CD4-positive, CD25-positive, alpha-beta regulatory T cell (primary cell): ENCODE results near the gene NRTN. TPM values are rescaled to one million over a fixed set of nuclear protein-coding genes. Genes with fewer than 3 reads are reported as not detected.
A peak's percentile ranks its signal among the peaks of the same experiment; 100 is the strongest.

ENCODE experiments used
- ATAC-seq, 2 donors: fragments of 150-1000 bp; cut with Tn5 transposase; one replicate each; pipeline ENCODE4 v1.10.0; 2021; ENCODE audit warnings: low read depth in 2 of 2, moderate number of reproducible peaks in 2 of 2, moderate library complexity in 1 of 2
- DNase-seq, 3 donors: peaks; one replicate each; pipeline versions ENCODE4 v3.0.0 to v3.0.0-alpha.2; 2012 to 2022; ENCODE audit warnings: mixed read lengths in 1 of 3
- H3K27ac ChIP-seq: one replicate; pipeline ENCODE4 v1.7.0; 2013; ENCODE audit warnings: mild to moderate bottlenecking, low read length; ENCODE audit not compliant: insufficient read depth, poor library complexity, severe bottlenecking
- H3K27me3 ChIP-seq: one replicate; pipeline ENCODE4 v1.7.0; 2013; ENCODE audit warnings: low read length; ENCODE audit not compliant: control insufficient read depth, insufficient read depth
- H3K36me3 ChIP-seq: one replicate; pipeline ENCODE4 v1.7.0; 2013; ENCODE audit warnings: mild to moderate bottlenecking, low read length, moderate library complexity; ENCODE audit not compliant: control insufficient read depth, insufficient read depth
- H3K4me1 ChIP-seq: 2 replicates; pipeline ENCODE4 v1.7.0; 2013; ENCODE audit warnings: mild to moderate bottlenecking, low read length; ENCODE audit not compliant: insufficient read depth, control insufficient read depth, poor library complexity, severe bottlenecking
- H3K4me3 ChIP-seq: one replicate; pipeline ENCODE4 v1.7.0; 2013; ENCODE audit warnings: low read depth, mild to moderate bottlenecking, low read length, moderate library complexity
- H3K9me3 ChIP-seq, 2 experiments: 1 replicate in 1 of 2; 2 replicates in 1 of 2; pipeline ENCODE4 v1.7.0; 2013; ENCODE audit warnings: low read length in 2 of 2, mild to moderate bottlenecking in 1 of 2, moderate library complexity in 1 of 2; ENCODE audit not compliant: control insufficient read depth in 2 of 2
- H3K27ac Mint-ChIP-seq, 3 donors: one replicate each; pipeline ENCODE4 v1.8.0; 2020 to 2022; ENCODE audit warnings: mild to moderate bottlenecking in 3 of 3, mixed read lengths in 3 of 3, moderate library complexity in 2 of 3
- H3K27me3 Mint-ChIP-seq: one replicate; pipeline ENCODE4 v1.8.0; 2022; ENCODE audit warnings: mild to moderate bottlenecking, mixed read lengths
- H3K36me3 Mint-ChIP-seq: one replicate; pipeline ENCODE4 v1.8.0; 2020; ENCODE audit warnings: mixed read lengths
- H3K4me1 Mint-ChIP-seq, 4 donors: one replicate each; pipeline ENCODE4 v1.8.0; 2020 to 2022; ENCODE audit warnings: mixed read lengths in 4 of 4, mild to moderate bottlenecking in 1 of 4
- H3K4me3 Mint-ChIP-seq, 4 donors: one replicate each; pipeline ENCODE4 v1.8.0; 2020 to 2022; ENCODE audit warnings: mild to moderate bottlenecking in 4 of 4, mixed read lengths in 4 of 4, moderate library complexity in 3 of 4
- H3K9me3 Mint-ChIP-seq, 7 donors: one replicate each; pipeline ENCODE4 v1.8.0; 2020 to 2022; ENCODE audit warnings: mixed read lengths in 7 of 7, mild to moderate bottlenecking in 3 of 7, moderate library complexity in 2 of 7
- polyA plus RNA-seq, 4 donors: library from polyadenylated mRNA; unstranded; fragments of 300-500 nt; fragmentation: Illumina TruSeq; gene quantifications; one replicate each; pipeline ENCODE4 v1.2.3, GENCODE V29; 2021
- total RNA-seq: library from RNA; stranded (reverse); gene quantifications from one replicate; pipeline ENCODE4 v1.2.3, GENCODE V29; 2022

NRTN gene
- total and polyA plus RNA-seq, 5 donors from 2014 or later: 0.21 to 0.68 TPM; not detected in 3

- DNase-seq (no peak), ATAC-seq (no peak)
- H3K27ac Mint-ChIP-seq: peak overlapping the region in 1 of 3 donors; percentile 26
- H3K27me3 ChIP-seq: no peaks in the 10 kb centered on the region
- no peaks in the 10 kb centered on the region for H3K36me3 ChIP-seq
- H3K9me3 Mint-ChIP-seq: peaks cover 0 to 1% (median 0%) of the 10 kb centered on the region in 7 donors
- H3K27me3 Mint-ChIP-seq: peaks cover 21% of the 10 kb centered on the region
- H3K9me3 ChIP-seq: no peaks in the 10 kb centered on the region
- H3K27ac ChIP-seq: no peak overlapping the region
- no peak overlapping the region for H3K4me3 Mint-ChIP-seq
- peaks cover 12% of the 10 kb centered on the region for H3K4me1 ChIP-seq
- H3K36me3 Mint-ChIP-seq: no peaks in the 10 kb centered on the region
- H3K4me3 ChIP-seq: no peak overlapping the region
- H3K4me1 Mint-ChIP-seq: peaks cover 0 to 15% (median 0%) of the 10 kb centered on the region in 4 donors
Observed at GRCh38 chr19:5809053-5809452, 4.2 kb downstream of the NRTN start.

GRCh38 chr19:5809469-5809868 lies 4.6 kb downstream of the NRTN start:
- Mint-ChIP-seq H3K9me3 (peaks cover 0 to 1% (median 0%) of the 10 kb centered on the region in 7 donors), H3K4me1 (peaks cover 0 to 11% (median 0%) of the 10 kb centered on the region in 4 donors), H3K27me3 (peaks cover 17% of the 10 kb centered on the region), H3K27ac (peak overlapping the region in 1 of 3 donors; percentile 26), H3K4me3 (no peak overlapping the region), H3K36me3 (no peaks in the 10 kb centered on the region)
- ATAC-seq: no peak
- no peak for DNase-seq
- Histone ChIP-seq H3K9me3 (no peaks in the 10 kb centered on the region), H3K4me3 (no peak overlapping the region), H3K4me1 (peaks cover 8% of the 10 kb centered on the region), H3K27me3 (no peaks in the 10 kb centered on the region), H3K36me3 (no peaks in the 10 kb centered on the region), H3K27ac (no peak overlapping the region)

GRCh38 chr19:5811117-5811516 lies 6.2 kb downstream of the NRTN start:
- ATAC-seq (no peak), DNase-seq (no peak)
- Mint-ChIP-seq H3K4me1 (peaks cover 0 to 6% (median 0%) of the 10 kb centered on the region in 4 donors), H3K9me3 (peaks cover 0 to 1% (median 0%) of the 10 kb centered on the region in 7 donors), H3K27ac (no peak overlapping the region), H3K27me3 (peaks cover 13% of the 10 kb centered on the region), H3K4me3 (no peak overlapping the region), H3K36me3 (no peaks in the 10 kb centered on the region)
- no peak overlapping the region for H3K27ac ChIP-seq
- no peak overlapping the region for H3K4me3 ChIP-seq
- no peaks in the 10 kb centered on the region for H3K4me1 ChIP-seq
- H3K27me3 ChIP-seq: no peaks in the 10 kb centered on the region
- no peaks in the 10 kb centered on the region for H3K9me3 ChIP-seq
- H3K36me3 ChIP-seq: no peaks in the 10 kb centered on the region

- Mint-ChIP-seq H3K9me3 (peaks cover 0 to 1% (median 0%) of the 10 kb centered on the region in 7 donors), H3K27me3 (peaks cover 4% of the 10 kb centered on the region), H3K27ac (peak overlapping the region in 1 of 3 donors; percentile 59), H3K4me1 (no peaks in the 10 kb centered on the region), H3K36me3 (no peaks in the 10 kb centered on the region), H3K4me3 (no peak overlapping the region)
- ATAC-seq: no peak
- no peak for DNase-seq
- H3K9me3 ChIP-seq: no peaks in the 10 kb centered on the region
- no peaks in the 10 kb centered on the region for H3K36me3 ChIP-seq
- no peak overlapping the region for H3K27ac ChIP-seq
- no peak overlapping the region for H3K4me3 ChIP-seq
- no peaks in the 10 kb centered on the region for H3K4me1 ChIP-seq
- H3K27me3 ChIP-seq: no peaks in the 10 kb centered on the region
Observed at GRCh38 chr19:5814123-5814851, 9.4 kb downstream of the NRTN start.

- H3K4me1 Mint-ChIP-seq: no peaks in the 10 kb centered on the region
- peaks cover 4% of the 10 kb centered on the region for H3K27me3 Mint-ChIP-seq
- H3K27ac ChIP-seq: no peak overlapping the region
- no peak overlapping the region for H3K4me3 Mint-ChIP-seq
- H3K36me3 ChIP-seq: no peaks in the 10 kb centered on the region
- DNase-seq: no peak
- no peaks in the 10 kb centered on the region for H3K9me3 Mint-ChIP-seq
- no peaks in the 10 kb centered on the region for H3K36me3 Mint-ChIP-seq
- H3K4me3 ChIP-seq: no peak overlapping the region
- no peaks in the 10 kb centered on the region for H3K27me3 ChIP-seq
- peak overlapping the region in 1 of 3 donors; percentile 59 for H3K27ac Mint-ChIP-seq
- no peak for ATAC-seq
- H3K4me1 ChIP-seq: no peaks in the 10 kb centered on the region
- no peaks in the 10 kb centered on the region for H3K9me3 ChIP-seq
Observed at GRCh38 chr19:5814852-5815246, 10.0 kb downstream of the NRTN start.

GRCh38 chr19:5817218-5817617 lies 12.4 kb downstream of the NRTN start:
- DNase-seq (no peak), ATAC-seq (no peak)
- no peak overlapping the region for H3K4me3 Mint-ChIP-seq
- Histone ChIP-seq H3K27me3 (no peaks in the 10 kb centered on the region), H3K4me3 (no peak overlapping the region), H3K9me3 (no peaks in the 10 kb centered on the region), H3K4me1 (no peaks in the 10 kb centered on the region), H3K27ac (no peak overlapping the region), H3K36me3 (no peaks in the 10 kb centered on the region)
- peaks cover 0 to 2% (median 0%) of the 10 kb centered on the region in 7 donors for H3K9me3 Mint-ChIP-seq
- no peak overlapping the region for H3K27ac Mint-ChIP-seq
- no peaks in the 10 kb centered on the region for H3K36me3 Mint-ChIP-seq
- no peaks in the 10 kb centered on the region for H3K4me1 Mint-ChIP-seq
- H3K27me3 Mint-ChIP-seq: peaks cover 8% of the 10 kb centered on the region

GRCh38 chr19:5818594-5818993 lies 13.7 kb downstream of the NRTN start:
- H3K36me3 ChIP-seq: no peaks in the 10 kb centered on the region
- H3K36me3 Mint-ChIP-seq: no peaks in the 10 kb centered on the region
- H3K4me3 Mint-ChIP-seq: no peak overlapping the region
- H3K27me3 ChIP-seq: no peaks in the 10 kb centered on the region
- H3K4me3 ChIP-seq: no peak overlapping the region
- peaks cover 0 to 4% (median 0%) of the 10 kb centered on the region in 7 donors for H3K9me3 Mint-ChIP-seq
- H3K4me1 Mint-ChIP-seq: no peaks in the 10 kb centered on the region
- ATAC-seq (no peak), DNase-seq (no peak)
- peaks cover 8% of the 10 kb centered on the region for H3K27me3 Mint-ChIP-seq
- no peak overlapping the region for H3K27ac Mint-ChIP-seq
- H3K9me3 ChIP-seq: no peaks in the 10 kb centered on the region
- H3K27ac ChIP-seq: no peak overlapping the region
- no peaks in the 10 kb centered on the region for H3K4me1 ChIP-seq

- H3K36me3 Mint-ChIP-seq: no peaks in the 10 kb centered on the region
- no peak for DNase-seq
- H3K9me3 Mint-ChIP-seq: peaks cover 0 to 5% (median 0%) of the 10 kb centered on the region in 7 donors
- H3K4me3 ChIP-seq: no peak overlapping the region
- H3K4me1 Mint-ChIP-seq: no peaks in the 10 kb centered on the region
- H3K27ac Mint-ChIP-seq: peak overlapping the region in 1 of 3 donors; percentile 65
- H3K27ac ChIP-seq: no peak overlapping the region
- no peaks in the 10 kb centered on the region for H3K36me3 ChIP-seq
- H3K27me3 ChIP-seq: no peaks in the 10 kb centered on the region
- no peaks in the 10 kb centered on the region for H3K9me3 ChIP-seq
- H3K4me3 Mint-ChIP-seq: no peak overlapping the region
- peaks cover 8% of the 10 kb centered on the region for H3K27me3 Mint-ChIP-seq
- no peaks in the 10 kb centered on the region for H3K4me1 ChIP-seq
- ATAC-seq: no peak
Observed at GRCh38 chr19:5820785-5821184, 15.9 kb downstream of the NRTN start.
